HCT116 (cell line): Measurements from ENCODE around the gene CSNK1G2. TPM values are rescaled to one million over a fixed set of nuclear protein-coding genes. Genes with fewer than 3 reads are reported as not detected.

Experiments
- ATF3 ChIP-seq: IDR thresholded peaks from 2 replicates; pipeline ENCODE4 v1.6.1; 2012
- CBX3 ChIP-seq: IDR thresholded peaks from 2 replicates; pipeline ENCODE4 v1.6.1; 2012; ENCODE audit warnings: low read depth
- ELF1 ChIP-seq: IDR thresholded peaks from 2 replicates; pipeline ENCODE4 v1.6.1; 2012; ENCODE audit warnings: low read depth, borderline replicate concordance
- EZH2phosphoT487 ChIP-seq: fragments of 200-600 bp; IDR thresholded peaks from 2 replicates; pipeline ENCODE4 v1.6.1; 2018; ENCODE audit warnings: antibody characterized with exemption, borderline replicate concordance
- JUND ChIP-seq: IDR thresholded peaks from 2 replicates; pipeline ENCODE4 v1.6.1; 2012
- POLR2A ChIP-seq: IDR thresholded peaks from 2 replicates; pipeline ENCODE4 v1.7.0; 2011; ENCODE audit warnings: borderline replicate concordance; ENCODE audit not compliant: insufficient read depth, insufficient read length; ENCODE audit errors: extremely low read depth
- POLR2AphosphoS5 ChIP-seq: IDR thresholded peaks from 2 replicates; pipeline ENCODE4 v1.6.1; 2011; ENCODE audit warnings: mild to moderate bottlenecking, low read depth, low read length, moderate library complexity
- RAD21 ChIP-seq: IDR thresholded peaks from 2 replicates; pipeline ENCODE4 v1.6.1; 2012; ENCODE audit warnings: low read depth, mild to moderate bottlenecking
- SIN3A ChIP-seq: IDR thresholded peaks from 2 replicates; pipeline ENCODE4 v1.6.1; 2012; ENCODE audit warnings: low read depth
- SP1 ChIP-seq: IDR thresholded peaks from 2 replicates; pipeline ENCODE4 v1.6.1; 2012; ENCODE audit warnings: low read depth
- TCF7L2 ChIP-seq: IDR thresholded peaks from 2 replicates; pipeline ENCODE4 v1.7.0; 2011; ENCODE audit warnings: borderline replicate concordance, inconsistent platforms; ENCODE audit not compliant: insufficient read depth, insufficient read length; ENCODE audit errors: extremely low read depth
- YY1 ChIP-seq: IDR thresholded peaks from 2 replicates; pipeline ENCODE4 v1.6.1; 2011; ENCODE audit warnings: low read length, low read depth, moderate library complexity, mild to moderate bottlenecking; ENCODE audit not compliant: insufficient replicate concordance; ENCODE audit errors: extremely low read depth
- ZNF274 ChIP-seq: fragments of 200-500 bp; sonication (Bioruptor generic); IDR thresholded peaks from 2 replicates; pipeline ENCODE4 v1.6.1; 2014; ENCODE audit warnings: mild to moderate bottlenecking, low read depth, low read length, inconsistent platforms
- total RNA-seq: library from RNA; stranded (reverse); gene quantifications from one replicate; pipeline ENCODE4 v1.2.1, GENCODE V29; 2021; ENCODE audit not compliant: unreplicated experiment
- TF ChIP-seq, protein P1 (sequence below), 3 experiments: fragments of 200-600 bp in 1 of 3; sonication (generic) in 1 of 3; IDR thresholded peaks in 2 of 3; conservative IDR thresholded peaks in 1 of 3; 2 replicates each; pipeline ENCODE4 v1.5.1; 2012 to 2017; ENCODE audit warnings: low read depth in 2 of 3, low read length in 2 of 3, antibody characterized with exemption in 1 of 3, borderline replicate concordance in 1 of 3, control low read depth in 1 of 3, mild to moderate bottlenecking in 1 of 3, mixed read lengths in 1 of 3, mixed run types in 1 of 3, moderate library complexity in 1 of 3; ENCODE audit not compliant: insufficient read depth in 1 of 3
- TF ChIP-seq, protein P2 (sequence below): IDR thresholded peaks from 2 replicates; pipeline ENCODE4 v1.6.1; 2012

CSNK1G2 gene
- total RNA-seq, 1 experiment from 2014 or later, result 97.9 TPM

GRCh38 chr19:1959928-1960589 is 19.1 kb downstream of the CSNK1G2 start (continued):
- TF ChIP-seq, protein P1, sequence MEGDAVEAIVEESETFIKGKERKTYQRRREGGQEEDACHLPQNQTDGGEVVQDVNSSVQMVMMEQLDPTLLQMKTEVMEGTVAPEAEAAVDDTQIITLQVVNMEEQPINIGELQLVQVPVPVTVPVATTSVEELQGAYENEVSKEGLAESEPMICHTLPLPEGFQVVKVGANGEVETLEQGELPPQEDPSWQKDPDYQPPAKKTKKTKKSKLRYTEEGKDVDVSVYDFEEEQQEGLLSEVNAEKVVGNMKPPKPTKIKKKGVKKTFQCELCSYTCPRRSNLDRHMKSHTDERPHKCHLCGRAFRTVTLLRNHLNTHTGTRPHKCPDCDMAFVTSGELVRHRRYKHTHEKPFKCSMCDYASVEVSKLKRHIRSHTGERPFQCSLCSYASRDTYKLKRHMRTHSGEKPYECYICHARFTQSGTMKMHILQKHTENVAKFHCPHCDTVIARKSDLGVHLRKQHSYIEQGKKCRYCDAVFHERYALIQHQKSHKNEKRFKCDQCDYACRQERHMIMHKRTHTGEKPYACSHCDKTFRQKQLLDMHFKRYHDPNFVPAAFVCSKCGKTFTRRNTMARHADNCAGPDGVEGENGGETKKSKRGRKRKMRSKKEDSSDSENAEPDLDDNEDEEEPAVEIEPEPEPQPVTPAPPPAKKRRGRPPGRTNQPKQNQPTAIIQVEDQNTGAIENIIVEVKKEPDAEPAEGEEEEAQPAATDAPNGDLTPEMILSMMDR (IDR thresholded peaks at IDR 0.05 in 2 of 3, conservative IDR thresholded peaks at IDR 0.05 in 1 of 3; ENCODE audit: borderline replicate concordance in 1 of 3, insufficient read depth in 1 of 3, low read depth in 2 of 3, low read length in 2 of 3), result no peak
- TF ChIP-seq TCF7L2 (no peak), ELF1 (no peak), SP1 (no peak), JUND (no peak), POLR2A (no peak), ZNF274 (no peak), YY1 (no peak), CBX3 (no peak), EZH2phosphoT487 (no peak), RAD21 (no peak), POLR2AphosphoS5 (no peak), SIN3A (no peak), ATF3 (no peak)
- TF ChIP-seq, protein P2, sequence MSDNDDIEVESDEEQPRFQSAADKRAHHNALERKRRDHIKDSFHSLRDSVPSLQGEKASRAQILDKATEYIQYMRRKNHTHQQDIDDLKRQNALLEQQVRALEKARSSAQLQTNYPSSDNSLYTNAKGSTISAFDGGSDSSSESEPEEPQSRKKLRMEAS, result no peak
